Measurements from ENCODE around the gene NRXN3.

DNA sequence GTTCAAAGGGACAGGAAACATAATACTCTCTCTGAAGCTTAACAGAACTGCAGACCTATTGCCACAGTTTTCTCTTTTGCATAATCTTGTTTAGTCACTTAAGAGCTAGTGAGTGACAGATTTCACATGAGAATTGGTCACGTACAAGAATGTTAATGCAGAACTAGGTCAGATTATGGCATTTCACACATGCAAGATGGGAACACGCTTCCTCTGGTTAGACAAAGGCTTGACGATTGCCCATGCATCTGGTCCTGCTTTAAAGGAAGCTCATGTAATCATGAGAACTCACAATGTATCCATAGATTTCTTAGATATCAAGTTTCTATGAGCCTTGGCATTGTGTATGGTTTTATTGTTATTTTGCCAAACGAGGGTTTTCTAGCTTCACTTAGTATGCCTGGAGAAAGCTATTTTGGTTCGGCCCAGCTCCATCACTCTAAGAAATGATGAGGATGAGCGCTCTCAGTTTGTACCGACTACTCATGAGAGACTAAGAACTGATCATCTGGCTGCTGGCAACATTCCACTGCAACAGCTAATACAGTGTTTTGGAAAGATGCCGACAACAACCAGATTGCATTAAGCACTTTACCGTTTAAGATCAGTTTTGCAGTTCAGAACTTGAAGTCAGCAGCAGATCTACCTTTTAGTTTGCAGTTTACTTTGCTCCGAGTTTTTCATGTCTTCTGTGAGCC, 1661.2 kb downstream of the NRXN3 start:
- TF ChIP-seq, protein P1, sequence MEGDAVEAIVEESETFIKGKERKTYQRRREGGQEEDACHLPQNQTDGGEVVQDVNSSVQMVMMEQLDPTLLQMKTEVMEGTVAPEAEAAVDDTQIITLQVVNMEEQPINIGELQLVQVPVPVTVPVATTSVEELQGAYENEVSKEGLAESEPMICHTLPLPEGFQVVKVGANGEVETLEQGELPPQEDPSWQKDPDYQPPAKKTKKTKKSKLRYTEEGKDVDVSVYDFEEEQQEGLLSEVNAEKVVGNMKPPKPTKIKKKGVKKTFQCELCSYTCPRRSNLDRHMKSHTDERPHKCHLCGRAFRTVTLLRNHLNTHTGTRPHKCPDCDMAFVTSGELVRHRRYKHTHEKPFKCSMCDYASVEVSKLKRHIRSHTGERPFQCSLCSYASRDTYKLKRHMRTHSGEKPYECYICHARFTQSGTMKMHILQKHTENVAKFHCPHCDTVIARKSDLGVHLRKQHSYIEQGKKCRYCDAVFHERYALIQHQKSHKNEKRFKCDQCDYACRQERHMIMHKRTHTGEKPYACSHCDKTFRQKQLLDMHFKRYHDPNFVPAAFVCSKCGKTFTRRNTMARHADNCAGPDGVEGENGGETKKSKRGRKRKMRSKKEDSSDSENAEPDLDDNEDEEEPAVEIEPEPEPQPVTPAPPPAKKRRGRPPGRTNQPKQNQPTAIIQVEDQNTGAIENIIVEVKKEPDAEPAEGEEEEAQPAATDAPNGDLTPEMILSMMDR (IDR thresholded peaks at IDR 0.05; ENCODE audit: insufficient read depth, low read depth, low read length) = no peak
- no peak for TF ChIP-seq EZH2 (IDR thresholded peaks at IDR 0.05; ENCODE audit: insufficient read depth, low read length)

Measured in astrocyte (in vitro differentiated cells and primary cell).